Measurements from ENCODE around the gene THRA.

THRA gene

DNA sequence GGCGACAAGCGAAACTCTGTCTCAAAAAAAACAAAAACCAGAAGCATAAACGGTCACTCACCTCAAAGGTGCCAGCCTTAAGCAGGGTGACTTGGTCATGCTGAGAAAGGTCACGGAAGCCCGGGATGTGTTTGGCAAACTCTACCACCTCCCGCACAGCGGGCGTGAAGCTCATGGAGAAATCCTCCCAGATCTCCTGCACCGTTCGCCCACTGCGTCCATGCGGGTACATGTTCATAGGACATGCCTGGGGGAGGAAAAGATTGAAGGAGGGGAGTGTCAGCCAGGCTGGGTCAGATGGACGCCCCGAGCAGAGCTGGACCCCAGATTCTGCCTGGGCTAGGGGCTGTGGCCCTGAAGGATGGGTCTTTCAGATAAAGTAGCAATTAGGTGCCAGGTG, 32.1 kb downstream of the THRA start:
- H3K36me3 ChIP-seq (ENCODE audit: control insufficient read depth, low read length) = peaks cover 23% of the 10 kb centered on the region
- no peak overlapping the region for H3K27ac ChIP-seq (ENCODE audit: low read depth, low read length)
- H4K20me1 ChIP-seq (ENCODE audit: control insufficient read depth, insufficient read depth, low read depth, low read length) = no peaks in the 10 kb centered on the region
- peaks cover 47% of the 10 kb centered on the region for H3K4me1 ChIP-seq (ENCODE audit: control insufficient read depth, low read length)
- H3F3A ChIP-seq (ENCODE audit: control insufficient read depth, insufficient read depth) = no peaks in the 10 kb centered on the region
- no peak overlapping the region for H3K4me3 ChIP-seq (ENCODE audit: low read length)
- no peak overlapping the region for H3K4me2 ChIP-seq (ENCODE audit: low read length)
- no peaks in the 10 kb centered on the region for H3K9me2 ChIP-seq (replicated peaks; ENCODE audit: control insufficient read depth, low read length)
- no peaks in the 10 kb centered on the region for H3K79me2 ChIP-seq (ENCODE audit: control insufficient read depth, low read length)
- no peaks in the 10 kb centered on the region for H3K27me3 ChIP-seq (ENCODE audit: control insufficient read depth, low read length)
- no peaks in the 10 kb centered on the region for H3K9me3 ChIP-seq (ENCODE audit: control insufficient read depth, insufficient read depth, low read length)
- TF ChIP-seq, protein P1, sequence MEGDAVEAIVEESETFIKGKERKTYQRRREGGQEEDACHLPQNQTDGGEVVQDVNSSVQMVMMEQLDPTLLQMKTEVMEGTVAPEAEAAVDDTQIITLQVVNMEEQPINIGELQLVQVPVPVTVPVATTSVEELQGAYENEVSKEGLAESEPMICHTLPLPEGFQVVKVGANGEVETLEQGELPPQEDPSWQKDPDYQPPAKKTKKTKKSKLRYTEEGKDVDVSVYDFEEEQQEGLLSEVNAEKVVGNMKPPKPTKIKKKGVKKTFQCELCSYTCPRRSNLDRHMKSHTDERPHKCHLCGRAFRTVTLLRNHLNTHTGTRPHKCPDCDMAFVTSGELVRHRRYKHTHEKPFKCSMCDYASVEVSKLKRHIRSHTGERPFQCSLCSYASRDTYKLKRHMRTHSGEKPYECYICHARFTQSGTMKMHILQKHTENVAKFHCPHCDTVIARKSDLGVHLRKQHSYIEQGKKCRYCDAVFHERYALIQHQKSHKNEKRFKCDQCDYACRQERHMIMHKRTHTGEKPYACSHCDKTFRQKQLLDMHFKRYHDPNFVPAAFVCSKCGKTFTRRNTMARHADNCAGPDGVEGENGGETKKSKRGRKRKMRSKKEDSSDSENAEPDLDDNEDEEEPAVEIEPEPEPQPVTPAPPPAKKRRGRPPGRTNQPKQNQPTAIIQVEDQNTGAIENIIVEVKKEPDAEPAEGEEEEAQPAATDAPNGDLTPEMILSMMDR (IDR thresholded peaks at IDR 0.05; ENCODE audit: low read depth, low read length, poor library complexity, severe bottlenecking) = no peak
- no peak for TF ChIP-seq EZH2phosphoT487 (IDR thresholded peaks at IDR 0.05; ENCODE audit: borderline replicate concordance, low read length)

DNA sequence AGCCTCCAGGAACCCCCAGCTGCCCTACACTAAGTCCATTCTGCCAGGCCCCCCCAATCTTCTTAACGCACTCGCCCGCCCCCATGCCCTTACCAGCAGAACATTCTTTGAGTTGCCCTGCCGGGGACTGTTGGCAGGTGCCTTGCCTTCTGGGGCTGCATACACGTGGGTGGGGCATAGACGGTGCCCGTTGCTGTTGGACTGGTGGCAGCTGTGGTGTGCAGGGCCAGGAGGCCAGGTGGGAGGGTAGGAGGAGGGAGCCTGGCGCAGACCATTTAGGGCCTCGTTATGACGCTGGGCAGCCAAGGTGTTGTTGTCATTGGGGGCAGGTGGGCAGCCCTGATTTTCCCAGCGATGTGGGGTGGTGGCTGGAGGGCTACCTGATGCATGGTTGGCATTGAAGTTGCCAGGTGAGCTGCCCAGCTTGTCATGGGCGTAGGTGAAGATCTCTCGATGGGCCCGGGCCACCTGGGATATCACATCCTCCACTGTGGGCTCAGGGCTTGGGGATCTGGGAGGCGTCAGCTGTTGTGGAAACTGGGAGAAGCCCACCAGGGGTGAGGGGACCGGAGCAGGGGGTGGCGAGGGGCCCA, 32.7 kb downstream of the THRA start:
- peak overlapping the region; percentile 39 for H3K27ac ChIP-seq (ENCODE audit: low read depth, low read length)
- no peaks in the 10 kb centered on the region for H3K27me3 ChIP-seq (ENCODE audit: control insufficient read depth, low read length)
- peaks cover 23% of the 10 kb centered on the region for H3K36me3 ChIP-seq (ENCODE audit: control insufficient read depth, low read length)
- H3K4me2 ChIP-seq (ENCODE audit: low read length) = peak overlapping the region; percentile 49
- no peak for TF ChIP-seq EZH2phosphoT487 (IDR thresholded peaks at IDR 0.05; ENCODE audit: borderline replicate concordance, low read length)
- TF ChIP-seq, protein P1 (IDR thresholded peaks at IDR 0.05; ENCODE audit: low read depth, low read length, poor library complexity, severe bottlenecking) = no peak
- no peaks in the 10 kb centered on the region for H4K20me1 ChIP-seq (ENCODE audit: control insufficient read depth, insufficient read depth, low read depth, low read length)
- H3K79me2 ChIP-seq (ENCODE audit: control insufficient read depth, low read length) = no peaks in the 10 kb centered on the region
- peaks cover 53% of the 10 kb centered on the region for H3K4me1 ChIP-seq (ENCODE audit: control insufficient read depth, low read length)
- H3K9me2 ChIP-seq (replicated peaks; ENCODE audit: control insufficient read depth, low read length) = no peaks in the 10 kb centered on the region
- H3K4me3 ChIP-seq (ENCODE audit: low read length) = peak overlapping the region; percentile 27
- no peaks in the 10 kb centered on the region for H3F3A ChIP-seq (ENCODE audit: control insufficient read depth, insufficient read depth)
- no peaks in the 10 kb centered on the region for H3K9me3 ChIP-seq (ENCODE audit: control insufficient read depth, insufficient read depth, low read length)

DNA sequence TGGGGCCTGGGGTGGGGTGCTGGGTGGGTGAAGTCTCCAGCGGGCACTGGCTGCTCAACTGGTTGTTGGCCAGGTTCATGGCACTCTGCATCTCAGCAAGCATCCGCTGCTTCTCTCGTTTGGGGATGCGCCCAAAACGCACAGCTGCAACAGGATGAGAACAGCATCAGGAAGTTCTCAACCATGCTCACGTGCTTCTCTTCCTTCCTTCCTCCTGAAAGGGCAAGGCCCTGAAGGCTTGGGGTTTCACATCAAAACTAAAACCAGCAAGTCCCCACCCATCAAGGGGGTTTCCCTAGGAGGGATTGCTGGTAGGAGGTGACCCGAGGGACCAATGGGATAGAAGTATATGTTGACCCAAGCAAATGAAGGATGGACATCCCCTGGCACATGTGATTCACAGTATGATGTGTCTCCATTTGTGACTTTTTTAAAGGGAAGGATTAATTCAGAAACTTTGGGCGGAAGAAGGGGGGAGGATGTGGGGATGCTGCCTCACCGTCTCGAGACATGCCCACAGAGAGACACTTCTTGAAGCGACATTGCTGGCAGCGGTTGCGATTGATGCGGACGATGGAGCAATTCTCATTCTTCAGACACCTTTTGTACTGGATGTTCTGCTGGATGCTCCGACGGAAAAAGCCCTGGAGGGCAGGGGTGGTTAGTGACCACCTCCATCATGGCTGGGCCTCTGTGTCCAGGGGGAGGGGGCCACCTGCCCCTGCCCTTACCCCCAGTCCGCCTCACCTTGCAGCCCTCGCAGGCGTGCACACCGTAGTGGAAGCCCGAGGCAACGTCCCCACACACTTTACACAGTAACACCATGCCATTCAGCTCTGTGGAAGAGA, 33.4 kb downstream of the THRA start:
- Histone ChIP-seq H3K27ac (ENCODE audit: low read depth, low read length) (peak overlapping the region; percentile 39), H3F3A (ENCODE audit: control insufficient read depth, insufficient read depth) (no peaks in the 10 kb centered on the region), H3K79me2 (ENCODE audit: control insufficient read depth, low read length) (no peaks in the 10 kb centered on the region), H3K27me3 (ENCODE audit: control insufficient read depth, low read length) (peaks cover 3% of the 10 kb centered on the region; the same call in 1 of the 2 replicates), H3K9me2 (replicated peaks; ENCODE audit: control insufficient read depth, low read length) (no peaks in the 10 kb centered on the region), H3K4me2 (ENCODE audit: low read length) (peak overlapping the region; percentile 49), H3K9me3 (ENCODE audit: control insufficient read depth, insufficient read depth, low read length) (no peaks in the 10 kb centered on the region), H3K4me1 (ENCODE audit: control insufficient read depth, low read length) (peaks cover 60% of the 10 kb centered on the region), H3K4me3 (ENCODE audit: low read length) (peak overlapping the region; percentile 27), H4K20me1 (ENCODE audit: control insufficient read depth, insufficient read depth, low read depth, low read length) (no peaks in the 10 kb centered on the region), H3K36me3 (ENCODE audit: control insufficient read depth, low read length) (peaks cover 23% of the 10 kb centered on the region)
- no peak for TF ChIP-seq EZH2phosphoT487 (IDR thresholded peaks at IDR 0.05; ENCODE audit: borderline replicate concordance, low read length)

DNA sequence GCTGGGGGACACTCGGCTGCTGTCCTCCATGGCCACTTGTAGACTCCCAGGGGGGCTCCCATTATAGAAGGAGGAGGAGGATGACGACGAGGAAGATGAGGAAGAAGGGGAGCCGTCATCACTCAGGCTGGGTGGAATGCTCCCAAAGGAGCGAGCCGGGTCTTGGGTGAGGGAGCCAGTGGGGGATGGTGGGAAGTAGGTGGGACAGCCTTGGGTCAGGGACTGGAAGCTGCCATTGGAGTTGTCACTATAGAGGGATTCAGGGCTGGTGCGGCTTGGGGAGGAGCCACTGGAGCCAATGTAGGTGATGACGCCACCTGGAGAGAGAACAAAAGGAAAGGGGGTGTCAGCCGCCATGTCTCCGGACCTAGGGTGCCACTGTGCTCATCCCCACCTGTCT, 34.3 kb downstream of the THRA start:
- Histone ChIP-seq H3K79me2 (ENCODE audit: control insufficient read depth, low read length) (no peaks in the 10 kb centered on the region), H3F3A (ENCODE audit: control insufficient read depth, insufficient read depth) (no peaks in the 10 kb centered on the region), H3K27ac (ENCODE audit: low read depth, low read length) (no peak overlapping the region), H3K27me3 (ENCODE audit: control insufficient read depth, low read length) (peaks cover 5% of the 10 kb centered on the region; the same call in 1 of the 2 replicates), H3K4me3 (ENCODE audit: low read length) (no peak overlapping the region), H3K9me2 (replicated peaks; ENCODE audit: control insufficient read depth, low read length) (no peaks in the 10 kb centered on the region), H3K9me3 (ENCODE audit: control insufficient read depth, insufficient read depth, low read length) (no peaks in the 10 kb centered on the region), H3K4me1 (ENCODE audit: control insufficient read depth, low read length) (peaks cover 64% of the 10 kb centered on the region), H3K4me2 (ENCODE audit: low read length) (0 out of 2 replicates have a peak overlapping the region, but pooled peaks have one; percentile 49), H4K20me1 (ENCODE audit: control insufficient read depth, insufficient read depth, low read depth, low read length) (no peaks in the 10 kb centered on the region), H3K36me3 (ENCODE audit: control insufficient read depth, low read length) (peaks cover 23% of the 10 kb centered on the region)
- TF ChIP-seq, protein P1 (IDR thresholded peaks at IDR 0.05; ENCODE audit: low read depth, low read length, poor library complexity, severe bottlenecking) = no peak

Measured in DOHH2 (cell line).